ENCODE data around the gene FOXA2.

- no peak for TF ChIP-seq EZH2 (IDR thresholded peaks at IDR 0.05; ENCODE audit: insufficient read depth, poor library complexity, severe bottlenecking)
- TF ChIP-seq EZH2phosphoT487 (IDR thresholded peaks at IDR 0.05; ENCODE audit: insufficient read depth, low read depth): no peak
These were observed 28.4 kb downstream of the FOXA2 start for GRCh38 chr20:22555791-22556564.
